Stimulated activated naive CD8-positive, alpha-beta T cell treated with anti-CD3 and anti-CD28 coated beads, Interleukin-15, Interleukin-2, amounts not matched to agents 100 ng/mL and 50 ng/mL, for 24 hours (primary cell): ENCODE results near the gene C11orf97.
"Not testable (repeated sequence)": the region's sequence is repeated elsewhere in the genome, so short reads cannot be mapped to it uniquely, and the experiment has no call there.

Experiments
- H3K27ac Mint-ChIP-seq: one replicate; pipeline ENCODE4 v1.8.0; 2021; ENCODE audit warnings: mild to moderate bottlenecking, mixed read lengths
- H3K27me3 Mint-ChIP-seq: one replicate; pipeline ENCODE4 v1.8.0; 2021; ENCODE audit warnings: mixed read lengths
- H3K36me3 Mint-ChIP-seq: one replicate; pipeline ENCODE4 v1.8.0; 2021; ENCODE audit warnings: low read depth, mixed read lengths
- H3K4me1 Mint-ChIP-seq: one replicate; pipeline ENCODE4 v1.8.0; 2021; ENCODE audit warnings: low read depth, mixed read lengths
- H3K4me3 Mint-ChIP-seq: one replicate; pipeline ENCODE4 v1.8.0; 2021; ENCODE audit warnings: mild to moderate bottlenecking, mixed read lengths
- H3K9me3 Mint-ChIP-seq: one replicate; pipeline ENCODE4 v1.8.0; 2021; ENCODE audit warnings: mixed read lengths

The C11orf97 gene

DNA sequence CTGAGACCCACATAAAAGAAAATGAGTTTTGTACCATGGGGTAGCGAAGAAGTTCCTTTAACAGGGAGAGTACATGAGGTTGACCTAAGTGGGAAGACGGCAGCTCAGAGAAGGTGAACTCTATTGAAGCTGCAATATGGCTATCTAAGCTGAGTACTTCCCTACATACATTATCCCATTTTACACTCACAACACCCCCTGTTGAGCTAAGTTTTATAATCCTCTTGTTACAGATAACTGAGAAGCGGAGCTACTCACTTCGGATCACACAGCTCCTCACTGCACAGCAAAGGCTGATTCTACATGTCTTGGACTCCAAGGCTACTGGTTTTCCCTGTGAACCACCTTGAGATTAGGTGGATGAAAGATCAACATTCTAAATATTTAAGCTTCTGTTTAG lies 46.7 kb downstream of the C11orf97 start:
- Mint-ChIP-seq H3K36me3 (no peaks in the 10 kb centered on the region), H3K4me3 (no peak overlapping the region), H3K27me3 (no peaks in the 10 kb centered on the region), H3K9me3 (no peaks in the 10 kb centered on the region), H3K27ac (no peak overlapping the region), H3K4me1 (no peaks in the 10 kb centered on the region)

DNA sequence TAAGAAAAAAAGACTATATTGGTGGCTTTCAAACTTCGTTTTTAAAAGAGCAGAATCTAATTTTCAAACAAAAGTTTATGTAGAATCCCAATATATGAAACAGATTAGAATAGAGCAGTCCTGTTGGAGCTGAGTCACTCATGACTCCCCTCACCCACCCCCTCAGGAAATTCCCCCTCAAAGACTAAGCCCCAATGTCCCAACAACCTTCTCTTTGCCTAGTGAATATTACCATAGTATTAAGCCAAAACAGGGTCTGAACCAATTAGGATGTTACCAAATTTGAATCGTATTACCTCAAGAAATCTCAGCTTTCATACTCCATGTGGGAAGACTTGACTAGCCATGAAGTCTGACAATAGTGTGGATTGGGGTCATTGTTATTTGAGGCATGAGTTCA lies 47.1 kb downstream of the C11orf97 start:
- no peak overlapping the region for H3K4me3 Mint-ChIP-seq
- H3K27ac Mint-ChIP-seq, result no peak overlapping the region
- H3K27me3 Mint-ChIP-seq, result no peaks in the 10 kb centered on the region
- no peaks in the 10 kb centered on the region for H3K9me3 Mint-ChIP-seq
- H3K36me3 Mint-ChIP-seq, result no peaks in the 10 kb centered on the region
- no peaks in the 10 kb centered on the region for H3K4me1 Mint-ChIP-seq

DNA sequence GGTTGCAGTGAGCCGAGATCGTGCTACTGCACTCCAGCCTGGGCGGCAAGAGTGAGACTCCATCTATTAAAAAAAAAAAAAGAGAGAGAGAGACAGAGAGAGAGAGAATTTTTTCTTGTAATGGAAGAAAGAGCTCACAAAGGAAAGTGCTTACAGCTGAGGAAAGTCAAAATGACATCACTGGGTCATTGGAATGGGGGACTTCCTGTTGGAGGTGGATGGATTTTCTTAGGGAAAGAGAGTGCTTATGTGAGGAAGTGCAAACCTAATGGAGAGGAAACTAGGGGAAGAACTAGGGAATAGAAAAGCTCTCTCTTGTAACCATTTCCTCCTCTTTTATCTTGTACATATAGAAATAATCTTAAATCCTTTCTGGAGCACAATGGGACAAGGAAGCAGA lies 48.6 kb downstream of the C11orf97 start:
- H3K4me3 Mint-ChIP-seq, result no peak overlapping the region
- no peak overlapping the region for H3K27ac Mint-ChIP-seq
- H3K27me3 Mint-ChIP-seq, result no peaks in the 10 kb centered on the region
- no peaks in the 10 kb centered on the region for H3K9me3 Mint-ChIP-seq
- no peaks in the 10 kb centered on the region for H3K4me1 Mint-ChIP-seq
- no peaks in the 10 kb centered on the region for H3K36me3 Mint-ChIP-seq

DNA sequence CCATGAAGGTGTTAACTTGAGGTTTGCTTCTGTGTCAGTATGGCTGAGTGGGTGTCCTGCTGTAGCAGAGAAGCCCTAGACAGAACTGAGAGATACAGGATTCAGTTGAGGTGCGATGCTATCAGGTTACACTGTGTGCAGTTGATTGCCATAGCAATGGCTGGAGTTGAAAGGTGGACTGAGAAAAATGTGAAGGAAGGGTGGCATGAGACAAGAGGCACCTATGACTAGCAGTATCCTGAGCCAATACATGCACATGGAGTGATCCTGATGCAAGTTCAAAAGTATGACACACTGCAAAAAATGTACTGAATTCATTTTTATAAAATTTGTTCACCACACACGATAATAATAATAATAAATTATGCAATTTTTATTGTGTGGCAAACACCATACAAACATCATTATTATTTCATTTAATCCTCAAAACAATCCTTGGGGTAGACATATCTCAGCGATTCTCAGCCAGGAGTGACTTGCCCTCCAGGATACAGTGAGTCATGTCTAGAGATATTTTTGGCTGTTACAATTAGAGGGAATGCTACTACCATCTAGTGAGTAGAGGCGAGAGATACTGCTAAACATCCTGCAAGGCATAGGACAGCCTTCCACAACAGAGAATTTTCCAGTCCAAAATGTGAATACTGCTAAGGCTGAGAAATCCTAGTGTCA lies 51.1 kb downstream of the C11orf97 start:
- H3K9me3 Mint-ChIP-seq, result no peaks in the 10 kb centered on the region
- H3K27ac Mint-ChIP-seq, result no peak overlapping the region
- no peak overlapping the region for H3K4me3 Mint-ChIP-seq
- no peaks in the 10 kb centered on the region for H3K36me3 Mint-ChIP-seq
- no peaks in the 10 kb centered on the region for H3K4me1 Mint-ChIP-seq
- no peaks in the 10 kb centered on the region for H3K27me3 Mint-ChIP-seq

DNA sequence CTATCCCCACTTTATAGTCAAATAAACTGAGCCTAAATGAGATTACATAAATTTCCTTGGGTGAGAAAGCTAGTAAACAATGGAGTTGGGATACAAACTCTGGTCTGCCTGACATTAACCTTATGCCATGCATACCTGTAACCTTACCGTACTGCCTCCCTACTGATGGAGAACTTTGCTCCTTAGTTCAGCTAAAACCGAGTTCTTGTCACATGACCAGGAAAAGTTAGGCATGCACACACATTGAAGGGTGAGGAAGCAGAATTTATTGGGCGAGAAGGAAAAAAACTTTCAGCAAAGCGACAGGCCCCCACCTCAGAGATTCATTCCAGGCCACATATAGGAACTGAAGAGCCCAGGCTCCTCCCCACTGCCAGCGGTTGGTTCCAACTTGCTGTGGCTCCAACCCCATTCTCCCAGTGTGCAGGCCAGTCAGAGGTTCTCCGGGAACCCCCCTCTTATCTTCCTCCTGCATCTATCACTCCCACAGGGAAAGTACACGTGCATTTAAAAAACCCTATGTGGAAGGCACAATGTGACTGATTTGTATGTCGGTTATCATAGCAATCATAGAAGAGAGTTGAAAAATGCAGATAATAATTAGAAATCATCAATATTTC lies 51.7 kb downstream of the C11orf97 start:
- H3K4me3 Mint-ChIP-seq, result no peak overlapping the region
- H3K4me1 Mint-ChIP-seq, result no peaks in the 10 kb centered on the region
- no peaks in the 10 kb centered on the region for H3K36me3 Mint-ChIP-seq
- no peak overlapping the region for H3K27ac Mint-ChIP-seq
- H3K9me3 Mint-ChIP-seq, result no peaks in the 10 kb centered on the region
- H3K27me3 Mint-ChIP-seq, result no peaks in the 10 kb centered on the region

DNA sequence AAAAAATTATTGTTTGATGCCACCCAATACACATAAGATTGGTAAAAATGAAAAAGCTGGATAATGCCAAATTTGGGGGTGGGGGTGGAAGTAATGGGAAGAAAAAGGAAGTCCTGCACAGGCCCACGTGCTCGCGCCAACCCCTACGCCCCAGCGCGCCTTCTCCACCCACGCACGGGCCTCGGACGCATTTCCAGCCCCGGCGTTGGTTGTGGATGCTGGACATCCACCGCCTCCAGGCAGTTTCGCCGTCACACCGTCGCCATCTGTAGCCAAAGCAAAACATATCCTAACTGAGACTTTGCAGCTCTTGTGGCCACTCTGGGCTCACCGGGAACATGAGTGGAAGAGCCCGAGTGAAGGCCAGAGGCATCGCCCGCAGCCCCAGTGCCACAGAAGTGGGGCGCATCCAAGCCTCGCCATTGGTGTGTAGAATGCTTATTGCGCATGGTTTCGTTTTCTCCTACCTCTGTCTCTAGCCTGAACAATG lies 55.0 kb downstream of the C11orf97 start, which contains the start of gene PIWIL4:
Gene PIWIL4 (plus strand): TSS at position 188 of the 490 bp plus-strand sequence. CDS start 151 bp downstream, at position 339.
- Mint-ChIP-seq H3K27me3 (no peaks in the 10 kb centered on the region), H3K36me3 (no peaks in the 10 kb centered on the region), H3K9me3 (no peaks in the 10 kb centered on the region), H3K27ac (no peak within 1 kb of the TSS), H3K4me3 (no peak within 1 kb of the TSS), H3K4me1 (no peaks in the 10 kb centered on the region)

DNA sequence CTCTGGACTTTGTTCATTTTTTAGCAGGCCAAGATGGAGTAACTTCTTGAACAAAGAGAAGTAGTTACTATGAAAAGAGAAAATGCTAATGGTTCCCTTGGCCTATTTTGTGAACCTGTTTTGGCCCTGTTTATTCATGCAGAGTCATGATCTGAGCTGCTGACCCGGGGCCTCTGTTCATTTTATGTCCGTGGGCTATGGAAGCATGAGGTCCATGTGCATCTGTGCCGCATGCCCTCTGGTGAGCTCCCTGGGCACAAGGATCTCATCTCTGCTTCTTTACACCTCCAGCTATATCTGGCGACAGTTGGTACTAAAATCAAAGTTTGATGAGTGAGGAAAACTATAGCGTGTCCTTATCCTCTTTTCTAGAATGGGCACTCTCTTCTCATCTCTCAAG lies 55.9 kb downstream of the C11orf97 start:
- Mint-ChIP-seq H3K27ac (no peak overlapping the region), H3K4me1 (no peaks in the 10 kb centered on the region), H3K4me3 (no peak overlapping the region), H3K36me3 (no peaks in the 10 kb centered on the region), H3K9me3 (no peaks in the 10 kb centered on the region), H3K27me3 (no peaks in the 10 kb centered on the region)

DNA sequence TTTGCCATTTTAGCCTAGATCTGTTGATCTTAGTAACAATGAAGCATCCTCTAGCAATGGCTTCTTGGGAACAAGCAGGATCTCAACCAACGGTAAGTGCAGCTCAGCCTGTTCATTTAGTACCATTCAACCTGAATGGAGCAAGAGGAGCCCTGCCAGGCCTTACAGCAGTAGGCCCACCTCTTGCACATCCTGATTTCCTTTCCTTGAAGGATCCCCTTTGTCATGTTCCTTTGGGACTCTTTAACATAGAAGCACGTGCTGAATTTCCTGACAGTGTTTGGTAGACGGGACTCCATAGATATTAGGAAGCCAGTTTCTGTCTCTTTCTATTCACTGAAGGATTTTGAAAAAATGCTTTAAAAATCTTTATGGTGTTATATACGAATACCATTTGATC lies 56.5 kb downstream of the C11orf97 start:
- H3K27me3 Mint-ChIP-seq, result no peaks in the 10 kb centered on the region
- no peaks in the 10 kb centered on the region for H3K9me3 Mint-ChIP-seq
- no peak overlapping the region for H3K27ac Mint-ChIP-seq
- no peaks in the 10 kb centered on the region for H3K36me3 Mint-ChIP-seq
- no peaks in the 10 kb centered on the region for H3K4me1 Mint-ChIP-seq
- no peak overlapping the region for H3K4me3 Mint-ChIP-seq

DNA sequence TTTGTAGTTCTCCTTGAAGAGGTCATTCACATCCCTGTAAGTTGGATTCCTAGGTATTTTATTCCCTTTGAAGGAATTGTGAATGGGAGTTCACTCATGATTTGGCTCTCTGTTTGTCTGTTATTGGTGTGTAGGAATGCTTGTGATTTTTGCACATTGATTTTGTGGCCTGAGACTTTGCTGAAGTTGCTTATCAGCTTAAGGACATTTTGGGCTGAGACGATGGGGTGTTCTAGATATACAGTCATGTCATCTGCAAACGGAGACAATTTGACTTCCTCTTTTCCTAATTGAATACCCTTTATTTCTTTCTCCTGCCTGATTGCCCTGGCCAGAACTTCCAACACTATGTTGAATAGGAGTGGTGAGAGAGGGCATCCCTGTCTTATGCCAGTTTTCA lies 60.7 kb downstream of the C11orf97 start:
- not testable (repeated sequence) for H3K36me3 Mint-ChIP-seq, H3K4me3 Mint-ChIP-seq, H3K27me3 Mint-ChIP-seq, H3K9me3 Mint-ChIP-seq, H3K4me1 Mint-ChIP-seq, H3K27ac Mint-ChIP-seq

DNA sequence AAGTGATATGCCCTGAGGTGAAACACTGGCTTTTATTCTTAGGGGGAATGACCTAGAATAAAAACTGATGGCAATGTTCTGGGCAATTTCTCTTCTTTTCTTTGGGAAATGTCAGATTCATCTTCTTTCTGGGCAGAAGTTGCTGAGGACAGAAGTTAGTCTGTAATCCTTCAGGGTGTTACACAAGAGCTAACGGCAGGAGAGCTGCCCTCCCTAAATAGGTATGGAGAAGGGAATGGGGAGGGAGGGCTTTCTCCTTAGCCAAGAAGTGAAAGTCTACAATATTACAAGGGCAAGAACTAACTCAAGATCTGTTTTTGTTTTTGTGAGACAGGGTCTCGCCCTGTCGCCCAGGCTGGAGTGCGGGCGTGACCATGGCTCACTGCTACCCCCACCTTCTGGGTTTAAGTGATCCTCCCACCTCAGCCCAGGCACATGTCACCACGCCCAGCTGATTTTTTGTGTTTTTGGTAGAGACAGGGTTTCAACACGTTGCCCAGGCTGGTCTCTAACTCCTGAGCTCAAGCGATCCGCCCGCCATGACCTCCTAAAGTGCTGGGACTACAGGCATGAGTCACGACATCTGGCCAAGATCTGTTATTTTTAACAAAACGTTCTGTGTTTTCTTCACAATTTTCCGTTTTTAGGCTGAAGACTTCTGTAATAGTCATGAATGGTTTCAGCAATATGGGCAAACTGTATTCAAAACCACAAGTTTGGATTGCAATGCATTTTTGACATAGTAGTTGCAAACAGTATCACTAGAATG lies 62.1 kb downstream of the C11orf97 start:
- Mint-ChIP-seq H3K9me3 (no peaks in the 10 kb centered on the region), H3K27ac (no peak overlapping the region), H3K4me1 (no peaks in the 10 kb centered on the region), H3K36me3 (no peaks in the 10 kb centered on the region), H3K4me3 (no peak overlapping the region), H3K27me3 (no peaks in the 10 kb centered on the region)

DNA sequence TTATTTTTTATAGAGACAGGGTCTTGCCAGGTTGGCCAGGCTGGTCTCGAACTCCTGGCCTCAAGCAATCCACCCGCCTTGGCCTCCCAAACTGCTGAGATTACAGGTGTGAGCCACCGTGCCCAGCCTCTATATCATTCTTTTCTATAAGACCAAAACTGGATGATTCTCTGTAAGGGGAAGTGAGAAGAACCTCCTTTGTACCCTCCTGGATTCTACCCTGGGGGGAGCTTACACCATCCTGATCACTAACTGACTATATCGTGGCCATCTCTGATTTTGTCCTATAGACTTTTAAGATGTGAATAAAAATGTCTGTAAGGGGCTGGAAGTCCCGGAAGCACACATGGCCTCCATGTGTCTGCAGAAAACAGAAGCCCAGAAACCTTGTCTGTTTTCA lies 64.0 kb downstream of the C11orf97 start:
- Mint-ChIP-seq H3K36me3 (no peaks in the 10 kb centered on the region), H3K4me1 (no peaks in the 10 kb centered on the region), H3K9me3 (no peaks in the 10 kb centered on the region), H3K4me3 (no peak overlapping the region), H3K27me3 (no peaks in the 10 kb centered on the region), H3K27ac (no peak overlapping the region)

DNA sequence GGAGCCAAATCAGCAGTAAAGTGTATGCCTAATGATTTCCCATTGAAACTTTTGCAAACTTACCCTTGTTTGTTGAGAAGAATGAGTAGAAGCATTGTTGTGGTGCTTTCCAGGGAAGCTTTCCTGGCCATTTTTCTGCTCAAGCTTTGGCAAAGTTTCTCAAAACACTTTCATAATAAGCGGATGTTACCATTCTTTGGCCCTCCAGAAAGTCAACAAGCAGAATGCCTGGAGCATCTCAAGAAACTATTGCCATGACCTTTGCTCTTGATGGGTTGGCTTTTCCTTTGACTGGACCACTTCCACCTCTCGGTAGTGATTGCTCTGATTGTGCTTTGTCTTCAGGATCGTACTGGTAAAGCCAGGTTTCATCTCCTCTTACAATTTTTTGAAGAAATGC lies 65.6 kb downstream of the C11orf97 start:
- peaks cover 8% of the 10 kb centered on the region for H3K4me1 Mint-ChIP-seq
- no peaks in the 10 kb centered on the region for H3K27me3 Mint-ChIP-seq
- no peaks in the 10 kb centered on the region for H3K9me3 Mint-ChIP-seq
- no peak overlapping the region for H3K27ac Mint-ChIP-seq
- no peak overlapping the region for H3K4me3 Mint-ChIP-seq
- no peaks in the 10 kb centered on the region for H3K36me3 Mint-ChIP-seq
